ENCODE data around the gene ADAMTS6.
A peak's percentile ranks its signal among the peaks of the same experiment; 100 is the strongest.

ADAMTS6 gene

DNA sequence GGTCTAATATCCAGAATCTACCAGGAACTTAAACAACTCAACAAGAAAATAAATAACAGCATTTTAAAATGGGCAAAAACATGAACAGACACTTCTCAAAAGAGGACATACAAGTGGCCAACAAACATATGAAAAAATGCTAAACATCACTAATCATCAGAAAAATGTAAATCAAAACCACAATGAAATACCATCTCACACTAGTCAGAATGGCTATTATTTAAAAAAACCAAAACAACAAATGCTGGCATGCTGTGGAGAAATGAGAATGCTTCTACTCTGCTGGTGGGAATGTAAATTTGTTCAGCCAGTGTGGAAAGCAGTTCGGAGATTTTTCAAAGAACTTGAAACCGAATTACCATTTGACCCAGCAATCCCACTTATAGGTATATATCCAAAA lies 63.1 kb downstream of the ADAMTS6 start:
- H3K4me3 ChIP-seq (ENCODE audit: low read depth, low read length): no peak overlapping the region
- DNase-seq (ENCODE audit: low read depth): peak; percentile 13
- in situ Hi-C loops (cut with HindIII; ENCODE audit: low sequenced_read_pairs): no loop called here
- TF ChIP-seq, protein P1, sequence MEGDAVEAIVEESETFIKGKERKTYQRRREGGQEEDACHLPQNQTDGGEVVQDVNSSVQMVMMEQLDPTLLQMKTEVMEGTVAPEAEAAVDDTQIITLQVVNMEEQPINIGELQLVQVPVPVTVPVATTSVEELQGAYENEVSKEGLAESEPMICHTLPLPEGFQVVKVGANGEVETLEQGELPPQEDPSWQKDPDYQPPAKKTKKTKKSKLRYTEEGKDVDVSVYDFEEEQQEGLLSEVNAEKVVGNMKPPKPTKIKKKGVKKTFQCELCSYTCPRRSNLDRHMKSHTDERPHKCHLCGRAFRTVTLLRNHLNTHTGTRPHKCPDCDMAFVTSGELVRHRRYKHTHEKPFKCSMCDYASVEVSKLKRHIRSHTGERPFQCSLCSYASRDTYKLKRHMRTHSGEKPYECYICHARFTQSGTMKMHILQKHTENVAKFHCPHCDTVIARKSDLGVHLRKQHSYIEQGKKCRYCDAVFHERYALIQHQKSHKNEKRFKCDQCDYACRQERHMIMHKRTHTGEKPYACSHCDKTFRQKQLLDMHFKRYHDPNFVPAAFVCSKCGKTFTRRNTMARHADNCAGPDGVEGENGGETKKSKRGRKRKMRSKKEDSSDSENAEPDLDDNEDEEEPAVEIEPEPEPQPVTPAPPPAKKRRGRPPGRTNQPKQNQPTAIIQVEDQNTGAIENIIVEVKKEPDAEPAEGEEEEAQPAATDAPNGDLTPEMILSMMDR (IDR thresholded peaks at IDR 0.05; ENCODE audit: low read depth, low read length, missing control alignments): no peak

DNA sequence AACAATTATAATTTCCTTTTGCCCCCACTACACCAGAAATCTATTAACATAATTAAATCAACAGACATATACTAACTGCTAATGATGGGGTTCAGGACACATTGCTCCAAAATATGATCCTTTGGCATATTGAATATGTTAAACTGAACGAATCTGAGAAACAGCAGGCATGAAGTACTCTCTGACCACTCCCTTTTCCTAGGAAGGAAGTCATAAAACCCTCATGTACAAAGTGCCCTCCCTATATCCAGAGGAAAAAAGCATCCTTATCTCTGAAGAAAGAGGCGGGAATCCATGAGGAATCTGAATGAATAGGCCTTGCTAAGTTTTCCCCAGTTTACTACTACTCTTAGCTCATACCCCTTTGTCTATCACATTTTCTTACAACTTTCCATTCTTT lies 67.9 kb downstream of the ADAMTS6 start:
- no peak overlapping the region for H3K4me3 ChIP-seq (ENCODE audit: low read depth, low read length)
- in situ Hi-C loops (cut with HindIII; ENCODE audit: low sequenced_read_pairs): no loop called here
- TF ChIP-seq, protein P1 (IDR thresholded peaks at IDR 0.05; ENCODE audit: low read depth, low read length, missing control alignments): no peak
- no peak for DNase-seq (ENCODE audit: low read depth)

DNA sequence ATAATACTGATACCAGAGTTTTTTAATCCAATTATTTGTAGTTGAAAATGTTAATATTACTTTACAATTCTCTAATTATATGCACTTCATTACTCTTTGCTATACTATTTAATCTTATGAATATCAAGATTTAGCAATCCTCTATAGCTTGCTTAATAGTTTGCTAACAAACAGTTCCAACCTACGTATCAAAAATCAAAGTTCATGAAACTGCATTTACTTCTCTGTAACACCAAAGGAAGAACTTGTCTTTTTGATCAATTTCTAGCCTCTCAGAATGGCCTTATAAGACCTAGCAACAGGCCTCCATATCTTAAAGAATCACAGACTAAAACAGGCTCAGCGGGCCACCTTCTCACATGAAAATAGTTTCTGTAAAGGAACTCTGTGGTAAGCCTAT lies 68.9 kb downstream of the ADAMTS6 start:
- in situ Hi-C loops (cut with HindIII; ENCODE audit: low sequenced_read_pairs): no loop called here
- no peak overlapping the region for H3K4me3 ChIP-seq (ENCODE audit: low read depth, low read length)
- TF ChIP-seq, protein P1 (IDR thresholded peaks at IDR 0.05; ENCODE audit: low read depth, low read length, missing control alignments): no peak
- DNase-seq (ENCODE audit: low read depth): no peak

DNA sequence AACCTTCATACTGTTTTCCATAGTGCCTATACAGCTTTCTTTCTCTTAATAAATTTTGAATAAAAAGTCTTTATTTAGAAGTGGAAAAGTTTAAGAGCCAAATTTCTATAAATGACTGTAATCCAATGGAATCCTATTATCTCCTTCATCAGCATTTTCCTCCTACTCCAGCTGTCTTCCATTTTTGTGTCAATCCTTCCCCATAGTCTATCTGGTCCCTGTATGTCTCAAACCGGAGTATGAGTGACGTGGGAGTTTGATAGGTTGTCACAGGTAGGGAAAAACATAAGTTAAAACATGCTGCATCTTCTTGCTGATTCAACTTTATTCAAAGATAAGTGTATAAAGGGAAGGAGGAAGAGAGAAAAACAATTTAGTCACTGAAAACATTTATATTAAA lies 70.4 kb downstream of the ADAMTS6 start:
- in situ Hi-C loops (cut with HindIII; ENCODE audit: low sequenced_read_pairs): no loop called here
- TF ChIP-seq, protein P1 (IDR thresholded peaks at IDR 0.05; ENCODE audit: low read depth, low read length, missing control alignments): no peak
- no peak for DNase-seq (ENCODE audit: low read depth)
- H3K4me3 ChIP-seq (ENCODE audit: low read depth, low read length): no peak overlapping the region

DNA sequence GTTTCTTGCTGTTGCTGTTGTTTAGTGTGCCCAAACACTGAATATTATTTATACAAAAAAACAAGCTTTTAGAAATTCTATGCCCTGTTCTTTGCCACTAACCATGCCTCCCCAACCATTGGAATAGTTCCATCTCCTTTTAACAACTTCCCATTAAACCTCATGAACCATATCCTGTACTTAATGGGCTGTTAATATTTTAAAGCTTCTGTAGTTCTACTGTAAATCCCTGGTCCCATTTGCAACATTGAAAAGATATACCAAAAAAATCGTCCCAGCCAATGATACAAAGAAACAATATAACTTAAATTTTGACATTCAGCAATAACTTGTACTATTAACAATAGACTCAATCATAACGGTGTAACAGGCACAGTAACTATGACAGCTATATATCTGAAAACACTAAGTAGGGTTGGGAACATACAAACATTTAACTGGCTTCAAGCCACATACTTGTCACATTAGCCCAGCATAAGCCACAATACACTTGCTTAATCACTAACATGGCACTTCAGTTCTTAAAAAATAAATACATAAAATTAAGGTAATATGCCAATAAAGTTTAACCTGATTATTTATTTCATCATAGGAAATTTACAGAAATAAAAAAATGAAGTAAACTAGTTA lies 86.1 kb downstream of the ADAMTS6 start:
- in situ Hi-C loops (cut with HindIII; ENCODE audit: low sequenced_read_pairs): no loop called here
- TF ChIP-seq, protein P1 (IDR thresholded peaks at IDR 0.05; ENCODE audit: low read depth, low read length, missing control alignments): no peak
- DNase-seq (ENCODE audit: low read depth): no peak
- H3K4me3 ChIP-seq (ENCODE audit: low read depth, low read length): no peak overlapping the region

DNA sequence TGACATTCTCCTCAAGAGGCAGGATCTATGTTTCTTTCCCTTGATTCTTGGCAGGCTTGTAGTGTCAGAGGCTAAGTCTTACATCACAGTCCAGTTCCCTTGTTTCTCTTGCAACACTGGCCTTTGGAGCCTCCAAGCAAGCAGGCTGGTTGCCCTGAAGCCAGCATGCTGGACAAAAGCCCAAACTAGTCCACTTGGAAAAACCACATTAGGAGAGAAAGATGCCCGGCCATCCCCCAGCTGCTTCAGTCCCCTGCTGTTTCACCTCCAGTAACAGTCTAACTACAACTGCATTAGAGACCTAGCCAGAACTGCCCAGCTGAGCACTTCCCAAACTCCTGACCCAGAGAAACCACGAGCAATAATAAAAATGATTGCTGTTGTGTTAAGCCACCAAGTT lies 87.6 kb downstream of the ADAMTS6 start:
- peak; percentile 95 for DNase-seq (ENCODE audit: low read depth)
- in situ Hi-C loops (cut with HindIII; ENCODE audit: low sequenced_read_pairs): no loop called here
- no peak overlapping the region for H3K4me3 ChIP-seq (ENCODE audit: low read depth, low read length)
- TF ChIP-seq, protein P1 (IDR thresholded peaks at IDR 0.05; ENCODE audit: low read depth, low read length, missing control alignments): no peak

Data from astrocyte of the cerebellum (primary cell).